ENCODE results near the gene LENEP. TPM values are rescaled to one million over a fixed set of nuclear protein-coding genes. Genes with fewer than 3 reads are reported as not detected.
"Not testable (repeated sequence)": the region's sequence is repeated elsewhere in the genome, so short reads cannot be mapped to it uniquely, and the experiment has no call there.

Gene LENEP
- total and polyA plus RNA-seq, 2 experiments from 2014 or later = not detected

- Histone ChIP-seq H3K4me1 (ENCODE audit: insufficient read depth) (0 out of 2 replicates have a peak, but pooled peaks cover 3% of the 10 kb centered on the region), H3K27ac (no peak overlapping the region), H3K9ac (no peak overlapping the region), H3K79me2 (ENCODE audit: insufficient read depth) (0 out of 2 replicates have a peak, but pooled peaks cover 2% of the 10 kb centered on the region), H3K9me3 (ENCODE audit: low read depth) (no peaks in the 10 kb centered on the region), H3K4me3 (no peak overlapping the region), H4K20me1 (ENCODE audit: insufficient read depth) (no peaks in the 10 kb centered on the region), H2AFZ (no peak overlapping the region), H3K36me3 (ENCODE audit: low read depth) (0 out of 2 replicates have a peak, but pooled peaks cover 8% of the 10 kb centered on the region), H3K9me2 (ENCODE audit: insufficient read depth) (no peaks in the 10 kb centered on the region), H3F3A (ENCODE audit: insufficient read depth) (peaks cover 5% of the 10 kb centered on the region; the same call in 1 of the 2 replicates), H3K4me2 (ENCODE audit: unreplicated experiment) (no peak overlapping the region), H3K27me3 (replicated peaks; ENCODE audit: insufficient read depth) (no peaks in the 10 kb centered on the region)
- peak; percentile 61 for DNase-seq
- in situ Hi-C loops (cut with MboI) = no loop called here
- 83 to 87% methylated on average over 14 of the region's 14 CpGs for WGBS, 2 experiments (ENCODE audit: low coverage in 1 of 2, low lambda C conversion rate in 2 of 2, missing lambda C conversion rate in 2 of 2)
- TF ChIP-seq EZH2phosphoT487 (IDR thresholded peaks at IDR 0.05; ENCODE audit: insufficient read depth, low read depth) (no peak), EZH2 (IDR thresholded peaks at IDR 0.05; ENCODE audit: insufficient read depth, poor library complexity, severe bottlenecking) (no peak)
Observed at GRCh38 chr1:154992721-154993571, 440 bp upstream of the LENEP start.

- peaks cover 5% of the 10 kb centered on the region; the same call in 1 of the 2 replicates for H3F3A ChIP-seq (ENCODE audit: insufficient read depth)
- H3K27me3 ChIP-seq (replicated peaks; ENCODE audit: insufficient read depth) = no peaks in the 10 kb centered on the region
- H3K9me3 ChIP-seq (ENCODE audit: low read depth) = no peaks in the 10 kb centered on the region
- TF ChIP-seq EZH2phosphoT487 (IDR thresholded peaks at IDR 0.05; ENCODE audit: insufficient read depth, low read depth) = no peak
- no peak for TF ChIP-seq EZH2 (IDR thresholded peaks at IDR 0.05; ENCODE audit: insufficient read depth, poor library complexity, severe bottlenecking)
- H3K4me1 ChIP-seq (ENCODE audit: insufficient read depth) = 0 out of 2 replicates have a peak, but pooled peaks cover 3% of the 10 kb centered on the region
- no peak overlapping the region for H3K4me3 ChIP-seq
- no peak overlapping the region for H2AFZ ChIP-seq
- WGBS, 2 experiments (ENCODE audit: low coverage in 1 of 2, low lambda C conversion rate in 2 of 2, missing lambda C conversion rate in 2 of 2) = 87 to 94% methylated on average over 1 of the region's 1 CpG
- no peak overlapping the region for H3K4me2 ChIP-seq (ENCODE audit: unreplicated experiment)
- no peaks in the 10 kb centered on the region for H3K36me3 ChIP-seq (ENCODE audit: low read depth)
- H3K79me2 ChIP-seq (ENCODE audit: insufficient read depth) = no peaks in the 10 kb centered on the region
- no peaks in the 10 kb centered on the region for H3K9me2 ChIP-seq (ENCODE audit: insufficient read depth)
- no peaks in the 10 kb centered on the region for H4K20me1 ChIP-seq (ENCODE audit: insufficient read depth)
- H3K9ac ChIP-seq = no peak overlapping the region
- in situ Hi-C loops (cut with MboI) = no loop called here
- no peak for DNase-seq
- no peak overlapping the region for H3K27ac ChIP-seq
Observed at GRCh38 chr1:154994269-154994587, 842 bp downstream of the LENEP start.

DNA sequence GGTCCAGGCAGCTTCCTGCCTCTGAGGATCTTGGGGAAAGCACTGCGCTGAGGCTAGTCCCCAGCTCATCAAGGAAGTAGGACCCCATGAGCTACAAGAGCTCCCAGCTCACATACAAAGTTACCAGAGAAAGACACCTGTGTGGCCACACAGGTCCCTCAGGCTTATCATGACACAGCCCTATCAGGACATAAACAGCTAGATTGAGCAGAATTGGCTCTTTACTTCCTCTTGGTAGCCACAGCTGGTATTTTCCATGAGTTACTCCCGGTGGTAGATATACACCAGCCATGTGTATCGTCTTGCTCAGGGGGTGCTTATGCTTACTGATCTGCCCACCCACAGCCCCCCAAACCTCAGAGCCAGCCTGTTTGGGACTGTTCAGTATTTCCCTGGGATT, 1.2 kb downstream of the LENEP start:
- no peaks in the 10 kb centered on the region for H3K9me3 ChIP-seq (ENCODE audit: low read depth)
- peaks cover 5% of the 10 kb centered on the region; the same call in 1 of the 2 replicates for H3F3A ChIP-seq (ENCODE audit: insufficient read depth)
- H4K20me1 ChIP-seq (ENCODE audit: insufficient read depth) = no peaks in the 10 kb centered on the region
- no peak overlapping the region for H3K9ac ChIP-seq
- TF ChIP-seq EZH2phosphoT487 (IDR thresholded peaks at IDR 0.05; ENCODE audit: insufficient read depth, low read depth) (no peak), EZH2 (IDR thresholded peaks at IDR 0.05; ENCODE audit: insufficient read depth, poor library complexity, severe bottlenecking) (no peak)
- DNase-seq = no peak
- no peaks in the 10 kb centered on the region for H3K9me2 ChIP-seq (ENCODE audit: insufficient read depth)
- no peak overlapping the region for H3K27ac ChIP-seq
- H2AFZ ChIP-seq = no peak overlapping the region
- H3K4me1 ChIP-seq (ENCODE audit: insufficient read depth) = 0 out of 2 replicates have a peak, but pooled peaks cover 3% of the 10 kb centered on the region
- no peak overlapping the region for H3K4me3 ChIP-seq
- H3K36me3 ChIP-seq (ENCODE audit: low read depth) = no peaks in the 10 kb centered on the region
- H3K27me3 ChIP-seq (replicated peaks; ENCODE audit: insufficient read depth) = no peaks in the 10 kb centered on the region
- 67% methylated on average over 3 of the region's 3 CpGs for WGBS, 2 experiments (ENCODE audit: low coverage in 1 of 2, low lambda C conversion rate in 2 of 2, missing lambda C conversion rate in 2 of 2)
- H3K4me2 ChIP-seq (ENCODE audit: unreplicated experiment) = no peak overlapping the region
- in situ Hi-C loops (cut with MboI) = no loop called here
- H3K79me2 ChIP-seq (ENCODE audit: insufficient read depth) = no peaks in the 10 kb centered on the region

GRCh38 chr1:154995301-154995983, 2.1 kb downstream of the LENEP start:
- H3K27me3 ChIP-seq (replicated peaks; ENCODE audit: insufficient read depth); H2AFZ ChIP-seq; H3K4me3 ChIP-seq; H3K79me2 ChIP-seq (ENCODE audit: insufficient read depth); in situ Hi-C loops (cut with MboI); H3F3A ChIP-seq (ENCODE audit: insufficient read depth); H3K9ac ChIP-seq; H3K9me3 ChIP-seq (ENCODE audit: low read depth); H3K9me2 ChIP-seq (ENCODE audit: insufficient read depth); H3K36me3 ChIP-seq (ENCODE audit: low read depth); H4K20me1 ChIP-seq (ENCODE audit: insufficient read depth); H3K4me2 ChIP-seq (ENCODE audit: unreplicated experiment): not testable (repeated sequence)
- H3K27ac ChIP-seq = peak overlapping the region; percentile 36
- H3K4me1 ChIP-seq (ENCODE audit: insufficient read depth) = peaks cover 10% of the 10 kb centered on the region
- DNase-seq = peak; percentile 86
- WGBS, 2 experiments (ENCODE audit: low coverage in 1 of 2, low lambda C conversion rate in 2 of 2, missing lambda C conversion rate in 2 of 2) = 59 to 61% methylated on average over 13 of the region's 13 CpGs

All from GM23248 (cell line).